ENCODE results near the gene IQGAP3. TPM values are rescaled to one million over a fixed set of nuclear protein-coding genes. Genes with fewer than 3 reads are reported as not detected.

IQGAP3 gene
- total RNA-seq, 1 experiment from 2014 or later, result 93.6 TPM

- intact Hi-C loops (cut with micrococcal nuclease; ENCODE audit: unreplicated experiment), result no loop called here
- H3K36me3 Mint-ChIP-seq (ENCODE audit: insufficient read depth, unreplicated experiment), result peaks cover 48% of the 10 kb centered on the region
- H3K9me3 Mint-ChIP-seq (ENCODE audit: low read depth, unreplicated experiment), result no peaks in the 10 kb centered on the region
- no peak overlapping the region for H3K27ac Mint-ChIP-seq (ENCODE audit: unreplicated experiment)
- DNase-seq, result no peak
- TF ChIP-seq, protein P1, sequence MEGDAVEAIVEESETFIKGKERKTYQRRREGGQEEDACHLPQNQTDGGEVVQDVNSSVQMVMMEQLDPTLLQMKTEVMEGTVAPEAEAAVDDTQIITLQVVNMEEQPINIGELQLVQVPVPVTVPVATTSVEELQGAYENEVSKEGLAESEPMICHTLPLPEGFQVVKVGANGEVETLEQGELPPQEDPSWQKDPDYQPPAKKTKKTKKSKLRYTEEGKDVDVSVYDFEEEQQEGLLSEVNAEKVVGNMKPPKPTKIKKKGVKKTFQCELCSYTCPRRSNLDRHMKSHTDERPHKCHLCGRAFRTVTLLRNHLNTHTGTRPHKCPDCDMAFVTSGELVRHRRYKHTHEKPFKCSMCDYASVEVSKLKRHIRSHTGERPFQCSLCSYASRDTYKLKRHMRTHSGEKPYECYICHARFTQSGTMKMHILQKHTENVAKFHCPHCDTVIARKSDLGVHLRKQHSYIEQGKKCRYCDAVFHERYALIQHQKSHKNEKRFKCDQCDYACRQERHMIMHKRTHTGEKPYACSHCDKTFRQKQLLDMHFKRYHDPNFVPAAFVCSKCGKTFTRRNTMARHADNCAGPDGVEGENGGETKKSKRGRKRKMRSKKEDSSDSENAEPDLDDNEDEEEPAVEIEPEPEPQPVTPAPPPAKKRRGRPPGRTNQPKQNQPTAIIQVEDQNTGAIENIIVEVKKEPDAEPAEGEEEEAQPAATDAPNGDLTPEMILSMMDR (IDR thresholded peaks at IDR 0.05; ENCODE audit: unreplicated experiment), result no peak
- CTCF ChIA-PET, result interaction anchor here (0.6 kb wide), 1 partner anchor 53 kb away, joined by 7 read pairs; no protein-coding TSS in a partner anchor
- H3K4me1 Mint-ChIP-seq (ENCODE audit: low read depth, unreplicated experiment), result peaks cover 42% of the 10 kb centered on the region
- H3K27me3 Mint-ChIP-seq (ENCODE audit: unreplicated experiment), result no peaks in the 10 kb centered on the region
- H3K4me3 Mint-ChIP-seq (ENCODE audit: low read depth, unreplicated experiment), result no peak overlapping the region
- no TSS peak for BruUV-seq (replicated peaks)
Observed at GRCh38 chr1:156495401-156496140, 76.8 kb downstream of the IQGAP3 start.

DNA sequence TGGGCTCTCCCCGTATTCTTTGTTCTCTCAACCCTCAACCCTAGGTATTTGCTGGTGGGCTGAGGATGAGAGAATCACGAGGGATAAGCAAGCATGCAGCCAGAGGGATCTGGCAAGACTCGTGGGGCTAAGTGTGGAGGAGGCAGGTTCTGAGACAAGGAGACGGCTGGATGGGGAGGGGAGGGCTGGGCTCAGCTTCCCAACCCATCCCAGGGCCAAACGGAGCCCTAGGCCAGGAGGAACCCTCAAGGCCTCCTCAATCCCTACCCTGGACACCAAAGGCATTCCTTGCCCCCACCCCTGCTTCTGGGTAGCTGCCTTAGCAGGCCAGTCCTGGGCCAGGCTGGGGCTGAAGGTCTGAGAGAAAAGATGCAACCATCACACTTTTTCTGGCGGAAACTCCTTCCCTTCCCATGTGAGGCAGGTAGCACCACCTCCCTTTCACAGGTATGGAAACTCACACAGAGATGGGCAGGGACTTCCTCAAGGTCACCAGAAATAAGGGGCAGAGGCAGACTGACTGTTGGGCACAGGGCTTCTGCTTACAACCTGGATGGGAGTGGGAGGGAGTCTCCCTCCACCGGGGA is 78.0 kb downstream of the IQGAP3 start:
- CTCF ChIA-PET, result no interaction called here
- H3K9me3 Mint-ChIP-seq (ENCODE audit: low read depth, unreplicated experiment), result no peaks in the 10 kb centered on the region
- TF ChIP-seq, protein P1 (IDR thresholded peaks at IDR 0.05; ENCODE audit: unreplicated experiment), result no peak
- no peak overlapping the region for H3K27ac Mint-ChIP-seq (ENCODE audit: unreplicated experiment)
- no TSS peak for BruUV-seq (replicated peaks)
- H3K27me3 Mint-ChIP-seq (ENCODE audit: unreplicated experiment), result no peaks in the 10 kb centered on the region
- no peak overlapping the region for H3K4me3 Mint-ChIP-seq (ENCODE audit: low read depth, unreplicated experiment)
- peaks cover 48% of the 10 kb centered on the region for H3K4me1 Mint-ChIP-seq (ENCODE audit: low read depth, unreplicated experiment)
- H3K36me3 Mint-ChIP-seq (ENCODE audit: insufficient read depth, unreplicated experiment), result peaks cover 36% of the 10 kb centered on the region
- no peak for DNase-seq
- intact Hi-C loops (cut with micrococcal nuclease; ENCODE audit: unreplicated experiment), result no loop called here

DNA sequence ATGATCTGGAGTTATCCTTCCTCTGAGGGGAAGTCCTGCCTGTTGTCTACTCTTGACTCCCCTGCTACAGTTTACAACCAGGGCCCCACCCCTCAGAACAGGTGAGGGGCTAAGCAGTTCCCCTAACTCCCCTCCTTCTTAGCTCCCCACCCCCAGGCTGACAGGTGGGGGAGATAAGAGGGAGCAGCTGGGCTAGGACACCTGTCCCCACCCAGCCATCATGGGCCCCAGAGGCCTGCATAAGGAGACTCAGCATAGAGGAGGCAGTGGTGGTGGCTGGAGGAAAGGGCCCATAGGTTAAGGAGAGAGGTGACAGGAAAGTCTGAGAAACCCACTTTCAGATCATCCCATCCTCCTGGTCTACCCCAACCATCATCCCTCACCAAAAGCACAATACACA is 78.6 kb downstream of the IQGAP3 start:
- intact Hi-C loops (cut with micrococcal nuclease; ENCODE audit: unreplicated experiment), result no loop called here
- no TSS peak for BruUV-seq (replicated peaks)
- Mint-ChIP-seq H3K27me3 (ENCODE audit: unreplicated experiment) (no peaks in the 10 kb centered on the region), H3K4me3 (ENCODE audit: low read depth, unreplicated experiment) (no peak overlapping the region), H3K27ac (ENCODE audit: unreplicated experiment) (no peak overlapping the region), H3K9me3 (ENCODE audit: low read depth, unreplicated experiment) (no peaks in the 10 kb centered on the region), H3K4me1 (ENCODE audit: low read depth, unreplicated experiment) (peaks cover 55% of the 10 kb centered on the region), H3K36me3 (ENCODE audit: insufficient read depth, unreplicated experiment) (peaks cover 30% of the 10 kb centered on the region)
- CTCF ChIA-PET, result no interaction called here
- TF ChIP-seq, protein P1 (IDR thresholded peaks at IDR 0.05; ENCODE audit: unreplicated experiment), result no peak
- no peak for DNase-seq

- no peaks in the 10 kb centered on the region for H3K9me3 Mint-ChIP-seq (ENCODE audit: low read depth, unreplicated experiment)
- peaks cover 56% of the 10 kb centered on the region for H3K4me1 Mint-ChIP-seq (ENCODE audit: low read depth, unreplicated experiment)
- H3K36me3 Mint-ChIP-seq (ENCODE audit: insufficient read depth, unreplicated experiment), result peaks cover 27% of the 10 kb centered on the region
- no peak for DNase-seq
- no peak overlapping the region for H3K4me3 Mint-ChIP-seq (ENCODE audit: low read depth, unreplicated experiment)
- intact Hi-C loops (cut with micrococcal nuclease; ENCODE audit: unreplicated experiment), result no loop called here
- CTCF ChIA-PET, result no interaction called here
- TF ChIP-seq, protein P1 (IDR thresholded peaks at IDR 0.05; ENCODE audit: unreplicated experiment), result no peak
- no TSS peak for BruUV-seq (replicated peaks)
- H3K27me3 Mint-ChIP-seq (ENCODE audit: unreplicated experiment), result no peaks in the 10 kb centered on the region
- no peak overlapping the region for H3K27ac Mint-ChIP-seq (ENCODE audit: unreplicated experiment)
Observed at GRCh38 chr1:156493154-156493631, 79.2 kb downstream of the IQGAP3 start.

Data from Calu3 (cell line).